Esophagus (tissue), 2 donors: ENCODE measurements around the gene SLC39A13. TPM values are rescaled to one million over a fixed set of nuclear protein-coding genes. Genes with fewer than 3 reads are reported as not detected.

Experiments used
- H3K27ac ChIP-seq, 2 donors: one replicate each; pipeline ENCODE4 v1.5.1; 2013; ENCODE audit warnings: low read depth in 2 of 2, mild to moderate bottlenecking in 2 of 2, inconsistent platforms in 1 of 2, low read length in 1 of 2, moderate library complexity in 1 of 2
- H3K27me3 ChIP-seq, 2 donors: one replicate each; pipeline ENCODE4 v1.6.1; 2013; ENCODE audit warnings: low read length in 2 of 2, control low read depth in 1 of 2, mild to moderate bottlenecking in 1 of 2; ENCODE audit not compliant: insufficient read depth in 2 of 2, control insufficient read depth in 1 of 2
- H3K36me3 ChIP-seq, 2 donors: one replicate each; pipeline ENCODE4 v1.6.1; 2013; ENCODE audit warnings: low read length in 1 of 2; ENCODE audit not compliant: control insufficient read depth in 2 of 2, insufficient read depth in 2 of 2
- H3K4me1 ChIP-seq, 2 donors: one replicate each; pipeline ENCODE4 v1.6.1; 2013; ENCODE audit warnings: low read length in 1 of 2; ENCODE audit not compliant: control insufficient read depth in 2 of 2, insufficient read depth in 2 of 2
- H3K4me3 ChIP-seq, 2 donors: one replicate each; pipeline ENCODE4 v1.5.1; 2013; ENCODE audit warnings: low read length in 2 of 2, mild to moderate bottlenecking in 2 of 2, low read depth in 1 of 2, moderate library complexity in 1 of 2
- H3K9me3 ChIP-seq, 2 donors: one replicate each; pipeline ENCODE4 v1.6.1; 2013; ENCODE audit warnings: mild to moderate bottlenecking in 2 of 2, low read depth in 1 of 2, low read length in 1 of 2, moderate library complexity in 1 of 2; ENCODE audit not compliant: control insufficient read depth in 2 of 2, insufficient read depth in 1 of 2
- WGBS, 2 donors: extraction: QIAGEN DNeasy Blood & Tissue Kit; methylation state at CpG; one replicate each; pipeline ENCODE4 v1.1.7; 2013; 5-methylcytosine and 5-hydroxymethylcytosine counted together
- polyA plus RNA-seq, 2 donors: library from polyadenylated mRNA; stranded (reverse); fragments of 200-250 nt; gene quantifications; one replicate each; pipeline ENCODE4 v1.2.3, GENCODE V29; 2013
- donor health status: healthy with polysubstance abuse.
- donor health status: Bipolar disorder and iron deficiency.

SLC39A13 gene
- polyA plus RNA-seq, 2 donors: 14.3 to 21.1 TPM

DNA sequence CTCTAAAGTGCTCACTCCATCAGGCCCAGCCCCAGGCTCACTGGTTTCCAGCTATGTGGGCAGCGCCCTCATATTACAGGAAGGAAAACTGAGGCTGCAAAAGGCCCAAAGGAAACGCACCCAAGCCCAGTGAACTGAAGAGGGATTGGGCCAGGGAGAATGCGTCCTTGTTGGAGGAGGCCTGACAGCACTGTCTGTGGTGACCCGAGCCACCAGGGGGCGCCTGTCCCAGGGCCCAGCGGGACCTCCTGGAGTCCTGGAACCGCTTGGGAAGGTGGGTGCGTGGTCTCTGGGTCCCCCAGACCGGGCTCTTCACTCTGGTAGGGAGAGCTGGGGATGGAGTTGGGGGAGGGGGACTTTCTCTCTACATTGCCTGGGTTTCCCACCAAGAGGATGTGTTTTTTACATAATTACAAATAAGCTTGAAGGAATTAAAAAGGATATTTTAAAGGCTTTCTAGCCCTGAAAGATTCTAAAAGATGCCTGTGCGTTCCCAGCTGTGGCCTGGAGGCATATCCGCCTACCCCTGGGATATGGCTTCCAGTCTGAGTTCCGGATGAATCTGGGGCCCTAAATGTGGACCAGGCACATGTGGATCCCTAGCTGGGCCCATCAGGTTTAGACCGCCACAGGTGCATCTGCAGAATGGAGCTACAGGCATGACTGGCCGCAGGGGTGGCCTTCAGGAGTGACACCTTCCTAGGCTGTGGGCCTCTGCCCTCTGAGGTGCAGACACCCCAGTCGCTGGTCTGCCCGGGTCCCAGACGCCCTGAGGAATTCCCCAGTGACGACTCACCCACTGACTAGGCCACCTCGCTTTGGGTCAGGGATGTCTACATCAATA, 34.3 kb upstream of the SLC39A13 start:
- WGBS, 2 donors: 31 to 36% methylated on average over 19 of the region's 19 CpGs
- Histone ChIP-seq H3K27me3 (no peaks in the 10 kb centered on the region), H3K36me3 (no peaks in the 10 kb centered on the region), H3K9me3 (no peaks in the 10 kb centered on the region), H3K4me3 (no peak overlapping the region), H3K27ac (no peak overlapping the region), H3K4me1 (peaks cover 3 to 7% of the 10 kb centered on the region in 2 donors)

DNA sequence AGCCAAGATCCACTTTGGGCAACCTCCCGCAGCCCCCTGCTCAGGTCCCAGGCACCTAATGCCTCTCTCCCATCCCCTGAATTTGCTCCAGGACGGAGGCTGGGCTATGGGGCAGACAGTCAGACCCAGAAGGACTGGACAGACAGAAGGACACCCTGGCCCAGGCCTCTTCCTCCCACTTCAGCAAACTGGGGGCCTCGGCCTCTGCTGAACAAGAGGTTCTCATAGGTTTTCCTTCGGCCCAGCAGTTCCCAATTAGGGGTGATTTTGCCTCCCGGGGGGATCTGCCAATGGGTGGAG, 33.7 kb upstream of the SLC39A13 start:
- H3K4me1 ChIP-seq: peaks cover 3 to 7% of the 10 kb centered on the region in 2 donors
- 72 to 85% methylated on average over 5 of the region's 5 CpGs for WGBS, 2 donors
- no peaks in the 10 kb centered on the region for H3K9me3 ChIP-seq
- H3K36me3 ChIP-seq: no peaks in the 10 kb centered on the region
- H3K27ac ChIP-seq: no peak overlapping the region
- H3K27me3 ChIP-seq: no peaks in the 10 kb centered on the region
- no peak overlapping the region for H3K4me3 ChIP-seq

DNA sequence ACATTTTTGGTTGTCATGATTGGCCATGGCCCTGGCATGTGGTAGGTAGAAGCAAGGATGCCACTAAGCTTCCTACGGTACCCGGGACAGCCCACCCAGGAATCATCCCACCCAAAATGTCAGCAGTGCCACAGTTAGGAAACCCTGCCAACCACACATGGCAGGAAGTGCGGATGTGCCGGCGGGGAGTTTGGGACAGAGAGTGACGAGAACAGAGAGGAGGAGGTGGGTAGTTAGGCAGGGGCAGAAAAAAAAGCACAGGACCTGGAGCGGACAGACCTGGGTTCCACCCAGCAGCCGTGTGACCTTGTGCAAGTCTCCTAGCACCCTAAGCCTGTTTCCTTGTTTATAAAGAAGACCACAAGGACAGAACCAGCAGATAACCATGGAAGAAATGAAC, 33.4 kb upstream of the SLC39A13 start:
- 78 to 82% methylated on average over 8 of the region's 8 CpGs for WGBS, 2 donors

DNA sequence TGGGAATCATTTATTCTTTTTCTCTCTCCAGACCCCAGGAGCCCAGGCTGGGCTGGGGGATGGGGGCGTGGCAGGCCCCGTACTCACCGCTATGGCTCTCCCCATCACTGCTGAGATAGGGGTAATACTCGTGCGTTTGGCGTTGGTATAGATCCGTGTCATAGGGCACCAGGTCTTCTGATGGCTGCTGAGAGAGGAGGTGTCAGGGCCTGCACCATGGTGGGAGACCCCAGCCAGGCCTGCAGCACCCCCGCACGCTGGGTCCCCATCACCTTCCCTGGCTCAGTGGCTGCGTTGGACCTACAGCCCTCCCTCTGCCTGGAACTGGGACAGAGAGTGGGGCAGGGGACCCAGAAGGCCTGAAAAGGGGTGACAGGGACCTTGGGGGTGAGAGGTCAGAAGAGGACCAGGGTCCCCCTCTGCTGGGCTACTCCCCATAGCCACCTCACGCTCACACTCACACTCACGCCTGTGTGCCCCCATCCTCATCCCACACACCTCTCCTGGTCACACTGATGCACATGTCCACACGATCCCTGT, 32.8 kb upstream of the SLC39A13 start:
- Histone ChIP-seq H3K27me3 (no peaks in the 10 kb centered on the region), H3K4me3 (no peak overlapping the region), H3K4me1 (peaks cover 3 to 7% of the 10 kb centered on the region in 2 donors), H3K36me3 (no peaks in the 10 kb centered on the region), H3K27ac (no peak overlapping the region), H3K9me3 (no peaks in the 10 kb centered on the region)
- WGBS, 2 donors: 90 to 91% methylated on average over 13 of the region's 13 CpGs

More for the DNA sequence above, 33.4 kb upstream of the SLC39A13 start:
- Histone ChIP-seq H3K27me3 (no peaks in the 10 kb centered on the region), H3K36me3 (no peaks in the 10 kb centered on the region), H3K4me3 (no peak overlapping the region), H3K4me1 (peaks cover 3 to 7% of the 10 kb centered on the region in 2 donors), H3K27ac (no peak overlapping the region), H3K9me3 (no peaks in the 10 kb centered on the region)

DNA sequence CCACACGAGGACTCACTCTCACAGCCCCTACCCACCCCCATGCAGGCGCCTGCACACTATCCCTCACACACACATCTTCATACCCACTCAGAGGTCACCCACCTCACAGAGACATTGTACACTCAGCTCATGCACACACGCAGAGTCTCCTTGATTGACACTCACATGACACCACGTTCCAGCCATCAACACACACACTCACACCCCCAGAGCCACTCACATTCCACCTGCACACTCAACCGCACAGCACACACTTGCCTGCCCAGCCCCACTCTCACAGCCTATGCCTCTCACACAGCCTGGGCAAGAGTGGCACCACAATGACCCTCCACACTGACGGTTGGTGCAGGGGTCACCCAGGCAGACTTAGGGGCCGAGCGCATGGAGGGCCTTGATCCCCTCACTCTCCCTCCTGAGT, 32.3 kb upstream of the SLC39A13 start:
- Histone ChIP-seq H3K27me3 (no peaks in the 10 kb centered on the region), H3K4me3 (no peak overlapping the region), H3K4me1 (peaks cover 3 to 7% of the 10 kb centered on the region in 2 donors), H3K36me3 (no peaks in the 10 kb centered on the region), H3K9me3 (no peaks in the 10 kb centered on the region), H3K27ac (no peak overlapping the region)
- WGBS, 2 donors: 76 to 80% methylated on average over 8 of the region's 8 CpGs

GRCh38 chr11:47376525-47377371, 31.6 kb upstream of the SLC39A13 start:
- Histone ChIP-seq H3K4me1 (peaks cover 3 to 7% of the 10 kb centered on the region in 2 donors), H3K27ac (peak overlapping the region in 1 of 2 donors; percentile 38), H3K4me3 (peak overlapping the region in 1 of 2 donors; percentile 37)

GRCh38 chr11:47377571-47378009, 30.8 kb upstream of the SLC39A13 start:
- H3K36me3 ChIP-seq: no peaks in the 10 kb centered on the region
- H3K4me1 ChIP-seq: peaks cover 3 to 7% of the 10 kb centered on the region in 2 donors
- H3K4me3 ChIP-seq: peak overlapping the region in 1 of 2 donors; percentile 37
- 68 to 74% methylated on average over 5 of the region's 5 CpGs for WGBS, 2 donors
- H3K27ac ChIP-seq: no peak overlapping the region
- no peaks in the 10 kb centered on the region for H3K9me3 ChIP-seq
- H3K27me3 ChIP-seq: no peaks in the 10 kb centered on the region

More at GRCh38 chr11:47376525-47377371, 31.6 kb upstream of the SLC39A13 start:
- 45 to 50% methylated on average over 14 of the region's 14 CpGs for WGBS, 2 donors
- H3K9me3 ChIP-seq: no peaks in the 10 kb centered on the region
- H3K27me3 ChIP-seq: no peaks in the 10 kb centered on the region
- H3K36me3 ChIP-seq: no peaks in the 10 kb centered on the region

DNA sequence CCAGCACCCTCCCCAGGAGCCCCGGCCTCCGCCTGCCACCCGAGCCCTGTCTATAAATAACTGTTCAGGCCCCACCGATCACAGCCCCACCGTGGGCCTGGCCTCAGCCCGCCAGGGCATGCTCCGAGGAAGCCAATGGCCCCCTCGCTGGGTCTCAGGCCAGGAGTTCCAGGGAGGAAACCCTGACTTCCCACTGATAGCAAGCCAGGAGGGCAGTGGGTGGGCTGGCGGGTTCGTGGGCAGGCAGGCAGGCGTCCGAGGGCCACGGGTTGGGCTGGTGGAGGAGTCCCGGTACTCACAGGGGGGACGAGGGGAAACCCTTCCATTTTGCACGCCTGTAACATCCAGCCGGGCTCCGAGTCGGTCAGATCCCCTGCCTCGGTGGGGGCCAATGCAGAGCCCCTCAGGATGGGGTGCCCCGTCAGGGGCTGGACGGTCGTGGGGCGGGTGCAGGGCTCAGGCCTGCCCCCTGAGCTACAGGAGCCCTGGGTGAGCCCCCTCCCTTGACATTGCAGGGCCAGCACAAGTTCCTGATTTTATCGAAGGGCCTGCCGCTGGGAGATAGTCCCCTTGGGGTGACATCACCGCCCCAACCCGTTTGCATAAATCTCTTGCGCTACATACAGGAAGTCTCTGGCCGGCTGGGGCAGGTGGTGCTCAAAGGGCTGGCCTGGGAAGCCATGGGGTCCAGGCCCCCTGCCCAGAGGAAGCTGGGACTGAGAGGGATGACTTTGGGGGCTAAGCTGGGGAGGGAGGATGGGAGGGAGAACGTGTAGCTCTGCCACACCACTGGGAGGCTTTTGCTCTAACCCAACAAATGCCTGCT, 30.2 kb upstream of the SLC39A13 start, which contains the start of gene SPI1:
TSS of gene SPI1 (minus strand) at position 538 of the 826 bp plus-strand sequence. CDS start at position 344, 194 bp downstream.
- H3K27me3 ChIP-seq: no peaks in the 10 kb centered on the region
- WGBS, 2 donors: 78 to 79% methylated on average over 31 of the region's 31 CpGs

DNA sequence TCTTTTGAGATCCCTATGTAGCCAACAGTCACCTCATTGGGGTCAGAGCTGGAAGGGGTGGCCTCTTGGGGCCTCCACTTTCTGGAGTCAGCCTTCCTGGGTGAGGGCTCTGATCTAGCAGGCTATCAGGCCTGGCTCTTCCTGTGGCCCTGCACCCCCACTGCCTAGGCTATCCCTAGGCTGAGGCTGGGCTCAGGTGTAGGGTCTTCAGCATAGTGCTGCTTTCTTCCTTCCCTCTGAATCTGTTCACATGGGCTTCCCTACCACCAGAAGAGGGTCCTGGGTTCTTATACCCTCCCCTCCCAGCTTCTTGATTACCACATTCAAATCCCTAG, 29.6 kb upstream of the SLC39A13 start:
- Histone ChIP-seq H3K27me3 (no peaks in the 10 kb centered on the region), H3K4me3 (no peak overlapping the region), H3K27ac (no peak overlapping the region), H3K4me1 (peaks cover 3 to 7% of the 10 kb centered on the region in 2 donors), H3K36me3 (no peaks in the 10 kb centered on the region), H3K9me3 (no peaks in the 10 kb centered on the region)

More for the DNA sequence above, 30.2 kb upstream of the SLC39A13 start, which contains the start of gene SPI1:
- no peaks in the 10 kb centered on the region for H3K9me3 ChIP-seq
- peak within 1 kb of the TSS in 1 of 2 donors; percentile 9 for H3K27ac ChIP-seq
- H3K36me3 ChIP-seq: no peaks in the 10 kb centered on the region
- H3K4me3 ChIP-seq: peak within 1 kb of the TSS in 1 of 2 donors; percentile 37
- peaks cover 3 to 7% of the 10 kb centered on the region in 2 donors for H3K4me1 ChIP-seq
